GM18520 (cell line): ENCODE results near the gene ATE1.

ENCODE experiments used
- ATAC-seq: cut with Tn5 transposase; IDR thresholded peaks from one replicate; pipeline ENCODE4 v1.9.1; 2021; ENCODE audit not compliant: unreplicated experiment

The ATE1 gene

DNA sequence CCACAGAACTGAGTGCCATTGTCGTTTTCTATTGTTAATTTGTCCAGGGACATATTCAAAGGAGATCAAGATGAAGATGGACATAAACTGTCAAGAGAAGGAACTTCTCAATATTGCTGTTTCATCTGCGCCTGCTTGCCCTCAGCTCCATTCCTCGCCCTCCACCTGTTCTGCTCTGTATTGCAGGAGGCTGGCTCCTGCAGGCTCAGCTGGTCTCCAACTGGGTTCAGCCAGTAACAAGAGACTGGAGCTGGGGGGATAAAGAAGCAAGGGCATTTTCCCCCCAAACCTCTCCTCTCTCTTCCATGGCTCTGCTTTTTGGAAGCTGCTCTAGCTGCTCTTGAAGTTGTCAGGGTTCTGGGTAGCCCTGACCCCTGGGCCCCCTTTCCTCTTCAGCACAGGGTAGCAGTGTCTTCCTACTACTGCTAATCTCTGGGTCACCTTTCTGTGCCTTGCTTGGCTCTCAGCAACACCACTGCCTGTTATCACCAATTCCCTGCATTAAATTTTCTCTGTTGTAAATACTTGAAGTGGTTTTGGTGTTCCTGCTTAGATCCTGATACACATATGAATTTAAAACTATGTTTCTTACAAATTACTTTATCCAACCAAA lies 180.6 kb downstream of the ATE1 start:
- no peak for ATAC-seq

DNA sequence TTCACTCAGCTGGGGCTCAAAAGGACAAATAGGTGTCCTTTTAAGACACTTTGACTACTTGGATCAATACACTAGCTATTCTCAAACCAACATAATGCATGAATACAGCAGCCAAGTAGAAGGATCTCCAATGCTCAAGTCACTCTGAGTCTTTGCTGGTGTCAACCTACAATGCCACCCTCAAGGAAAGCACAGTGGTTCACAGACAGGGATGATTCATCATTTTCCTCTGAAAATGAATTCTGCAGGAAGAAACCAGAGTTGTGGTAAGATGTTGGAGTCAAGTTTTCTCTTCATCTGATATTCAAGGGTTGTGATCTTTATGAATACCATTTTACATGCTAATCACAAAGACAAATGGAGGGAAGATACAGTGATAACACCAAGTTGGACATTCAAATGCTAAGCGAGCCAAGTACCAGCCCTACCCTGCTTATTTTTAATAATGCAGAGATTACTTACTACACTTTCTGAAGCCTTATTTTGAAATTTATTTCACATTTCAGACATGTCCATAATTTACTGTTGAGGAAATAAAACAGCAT lies 186.5 kb downstream of the ATE1 start:
- ATAC-seq, result no peak

DNA sequence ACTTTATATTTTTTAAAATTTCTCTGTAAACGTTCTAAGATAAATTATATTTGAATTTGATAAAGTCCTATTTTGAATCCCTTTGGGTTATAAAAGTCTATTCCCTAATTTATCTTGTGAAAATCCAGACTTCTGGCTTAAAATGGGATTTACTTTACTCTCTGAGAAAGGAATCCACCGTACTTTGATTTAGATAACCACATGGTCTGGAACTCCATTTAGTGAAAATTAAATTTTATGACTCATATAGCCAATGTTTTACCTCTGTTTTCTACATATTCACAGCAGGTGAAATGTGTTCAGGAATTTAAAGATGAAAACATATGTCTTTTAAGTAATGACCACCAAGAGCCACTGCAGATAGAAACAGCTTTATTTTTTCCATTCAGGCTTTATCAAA lies 187.8 kb downstream of the ATE1 start:
- no peak for ATAC-seq

DNA sequence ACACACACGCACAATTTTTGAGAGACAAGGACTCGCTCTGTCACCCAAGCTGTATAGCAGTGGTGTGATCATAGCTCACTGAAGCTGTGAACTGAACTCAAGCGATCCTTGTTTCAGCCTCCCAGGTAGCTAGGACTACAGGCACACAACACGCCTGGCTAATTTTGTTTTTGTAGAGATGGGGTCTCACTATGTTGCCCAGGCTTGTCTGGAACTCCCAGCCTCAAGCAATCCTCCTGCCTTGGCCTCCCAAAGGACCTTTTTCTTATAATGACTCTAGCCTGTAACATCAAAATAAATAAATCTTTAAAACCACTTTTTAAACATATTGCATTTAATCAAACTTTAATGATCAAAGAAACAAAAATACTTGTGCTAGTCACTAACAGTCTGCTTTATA lies 188.7 kb downstream of the ATE1 start:
- ATAC-seq, result no peak

DNA sequence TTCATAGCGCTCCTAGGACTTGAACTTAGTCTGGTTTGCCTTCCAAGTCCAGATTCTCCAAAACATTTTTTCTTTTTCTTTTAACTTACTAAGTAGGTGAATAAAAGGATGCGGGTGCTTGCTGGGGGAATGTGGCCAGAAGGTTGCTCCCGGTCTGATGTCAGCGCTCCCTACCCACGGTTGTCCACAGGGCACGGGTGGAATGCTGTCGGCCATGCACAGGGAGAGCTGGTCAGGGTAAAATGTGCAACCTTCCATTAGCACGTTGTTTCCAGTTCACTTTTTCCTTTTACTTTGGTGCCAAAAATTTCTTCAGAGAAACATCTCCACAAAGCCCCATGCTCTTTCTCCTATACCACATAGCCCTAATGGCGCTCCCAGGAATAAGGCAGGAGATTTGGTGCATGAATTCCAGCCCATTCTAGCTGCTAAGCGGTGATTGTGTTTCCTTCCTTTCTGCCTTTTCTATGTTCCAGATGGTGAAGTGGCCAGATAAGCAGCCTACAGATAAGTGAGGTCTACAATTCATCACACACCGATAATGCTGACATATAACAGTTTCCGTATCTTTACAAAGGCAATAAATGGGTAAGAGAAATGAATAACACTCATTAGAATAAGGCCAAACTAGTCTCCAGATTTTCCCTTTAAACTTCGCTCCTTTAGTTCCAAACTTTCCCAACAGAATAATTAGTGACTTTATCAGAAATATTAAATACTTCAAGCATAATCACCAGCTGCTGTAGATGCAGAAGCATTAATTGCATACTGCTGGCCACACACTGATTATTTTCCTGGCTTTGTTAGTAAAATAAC lies 191.3 kb downstream of the ATE1 start:
- ATAC-seq, result no peak

DNA sequence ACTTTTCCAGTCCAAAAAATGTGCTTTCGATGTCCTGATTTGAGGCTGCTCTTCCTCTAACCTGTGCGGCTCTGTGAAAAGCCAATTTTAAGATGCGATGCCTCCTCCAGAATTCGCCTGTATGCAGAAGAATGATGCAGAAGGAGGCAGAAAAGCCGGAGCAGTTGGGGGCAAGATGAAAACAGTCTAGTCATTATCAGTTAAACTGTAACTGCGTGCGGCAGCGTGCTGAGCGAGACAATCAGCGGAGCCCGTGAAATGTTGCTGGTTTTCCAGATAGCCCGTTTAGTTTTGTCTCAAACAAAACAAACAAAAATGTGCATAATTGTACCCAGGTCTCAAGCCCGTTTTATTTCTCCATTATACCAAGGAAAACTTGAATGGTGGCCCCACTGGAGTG lies 192.6 kb downstream of the ATE1 start:
- ATAC-seq, result no peak

DNA sequence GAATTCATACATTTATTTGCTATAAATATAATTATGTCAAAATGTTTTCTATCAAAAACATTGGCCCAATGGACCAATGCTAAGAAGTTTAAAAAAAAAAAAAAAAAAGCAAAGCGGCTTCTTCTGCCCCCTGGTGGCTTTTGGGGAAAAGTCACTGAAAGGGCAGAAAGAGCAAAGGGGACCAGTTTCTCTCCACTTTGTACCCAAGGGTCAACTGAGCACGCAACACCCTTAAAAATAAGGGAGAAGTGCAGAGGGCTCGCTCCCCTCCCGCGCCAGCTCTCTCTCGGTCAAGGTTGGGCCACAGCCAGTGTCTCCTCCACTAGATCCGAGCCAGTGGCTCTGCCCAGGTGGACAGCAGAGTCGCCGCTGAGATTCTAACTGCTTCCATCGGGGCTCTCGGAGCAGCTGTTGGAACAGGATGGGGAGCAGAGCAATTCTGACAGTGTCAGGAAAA lies 193.2 kb downstream of the ATE1 start:
- no peak for ATAC-seq

DNA sequence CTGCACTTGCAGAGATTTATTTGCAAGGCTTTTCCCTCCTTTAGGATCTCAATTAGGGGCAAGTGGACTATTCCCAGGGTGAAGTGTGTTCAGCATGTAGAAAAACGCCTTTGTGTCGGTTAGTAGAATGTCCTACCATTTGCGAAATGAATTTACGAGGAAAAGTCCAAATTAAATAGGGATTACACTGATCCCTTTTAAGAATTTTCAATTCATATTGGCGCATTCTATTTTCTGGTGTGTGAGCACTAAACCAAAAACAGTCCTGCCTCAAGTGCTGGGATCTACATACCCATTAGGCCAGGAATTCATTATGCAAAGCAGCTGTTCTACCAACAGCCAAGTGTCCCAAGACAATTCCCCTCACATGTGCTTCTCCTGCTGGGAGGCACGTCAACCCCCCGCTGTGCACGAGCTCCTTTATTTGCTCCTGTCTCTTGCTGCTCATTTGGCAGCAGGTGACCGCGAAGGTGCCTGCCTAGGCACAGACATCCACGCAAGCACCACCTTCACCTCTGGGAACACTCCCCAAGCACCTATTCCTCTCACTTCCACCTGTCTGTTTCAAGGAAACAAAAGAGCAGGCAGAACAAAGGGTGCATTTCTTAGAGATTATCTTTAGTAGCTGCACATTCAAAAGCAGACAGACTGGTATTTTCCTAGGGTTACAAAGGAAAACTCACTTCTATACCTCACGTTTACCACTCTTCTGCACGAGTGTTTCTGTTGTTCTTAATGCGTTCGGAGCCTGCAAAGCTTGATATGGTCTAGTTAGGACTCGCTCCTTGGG lies 195.0 kb downstream of the ATE1 start:
- ATAC-seq, result no peak

DNA sequence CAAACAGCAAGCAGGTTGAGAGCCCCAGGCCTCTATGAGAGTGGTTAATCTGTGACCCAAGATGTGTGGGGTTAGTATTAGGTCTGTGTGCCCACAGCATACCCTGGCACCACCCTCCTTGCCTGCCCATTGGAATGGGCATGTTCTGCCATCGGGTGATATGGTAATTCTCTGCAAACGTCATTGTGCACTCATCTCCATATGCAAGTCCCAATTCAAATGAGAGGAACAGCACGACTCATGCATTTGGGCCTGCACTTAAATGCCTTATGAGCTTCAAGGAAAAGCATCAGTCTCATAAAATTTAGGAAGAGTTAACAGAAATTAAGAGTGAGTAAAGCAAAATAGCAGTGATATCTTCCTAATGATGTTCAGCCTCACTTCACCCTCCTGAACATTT lies 195.7 kb downstream of the ATE1 start:
- no peak for ATAC-seq

DNA sequence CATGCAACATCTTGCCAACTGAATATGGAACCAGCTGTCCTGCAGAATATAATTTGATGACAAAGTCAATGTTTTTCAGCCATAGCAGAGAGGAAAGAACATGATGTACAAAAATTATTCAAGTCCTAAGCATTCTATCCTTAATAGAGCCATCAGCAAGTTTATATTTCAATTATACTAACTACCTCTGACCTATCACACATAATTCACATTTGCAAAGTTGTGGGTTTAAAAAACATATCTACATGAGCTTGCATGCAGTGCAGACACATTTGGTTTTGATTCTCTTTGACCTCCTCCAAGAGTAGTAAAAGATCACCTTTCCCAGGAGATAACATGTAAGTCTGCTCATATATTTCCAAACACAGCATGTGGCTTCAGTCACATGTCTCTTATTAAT lies 203.5 kb downstream of the ATE1 start:
- ATAC-seq, result no peak

DNA sequence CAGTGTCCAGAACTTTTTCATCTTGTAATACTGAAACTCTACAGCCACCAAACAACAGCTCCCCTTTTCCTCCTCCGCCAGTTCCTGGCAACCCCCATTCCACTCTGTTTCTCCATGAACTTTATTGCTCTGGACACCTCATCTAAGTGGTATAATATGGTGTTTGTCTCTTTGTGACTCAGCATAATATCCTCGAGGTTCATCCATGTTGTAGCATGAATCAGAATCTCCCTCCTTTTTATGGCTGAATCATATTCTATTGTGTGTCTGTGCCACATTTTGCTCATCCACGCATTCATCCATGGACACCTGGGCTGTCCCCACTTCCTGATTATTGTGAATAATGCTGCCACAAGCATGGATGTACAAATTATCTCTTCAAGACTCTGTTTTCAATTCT lies 205.2 kb downstream of the ATE1 start:
- no peak for ATAC-seq

DNA sequence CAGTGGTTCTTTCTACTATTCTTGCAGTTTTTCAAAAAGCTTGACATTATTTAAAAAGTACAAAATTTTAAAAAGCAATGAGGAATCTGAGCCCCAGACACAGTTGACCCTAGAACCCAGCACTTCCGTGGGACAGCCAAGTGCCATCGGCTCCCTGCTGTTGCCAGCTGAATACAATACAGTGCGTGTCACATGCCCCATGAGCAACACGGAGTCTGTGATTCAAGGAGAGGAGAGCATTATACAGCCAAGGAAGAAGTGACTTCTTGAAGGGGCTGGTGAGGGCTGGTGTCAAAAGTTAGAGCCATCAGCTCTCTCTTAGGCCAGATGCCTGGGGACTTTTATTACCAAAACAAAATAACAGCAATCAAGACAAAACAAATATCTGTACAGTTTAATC lies 206.6 kb downstream of the ATE1 start:
- ATAC-seq, result no peak

DNA sequence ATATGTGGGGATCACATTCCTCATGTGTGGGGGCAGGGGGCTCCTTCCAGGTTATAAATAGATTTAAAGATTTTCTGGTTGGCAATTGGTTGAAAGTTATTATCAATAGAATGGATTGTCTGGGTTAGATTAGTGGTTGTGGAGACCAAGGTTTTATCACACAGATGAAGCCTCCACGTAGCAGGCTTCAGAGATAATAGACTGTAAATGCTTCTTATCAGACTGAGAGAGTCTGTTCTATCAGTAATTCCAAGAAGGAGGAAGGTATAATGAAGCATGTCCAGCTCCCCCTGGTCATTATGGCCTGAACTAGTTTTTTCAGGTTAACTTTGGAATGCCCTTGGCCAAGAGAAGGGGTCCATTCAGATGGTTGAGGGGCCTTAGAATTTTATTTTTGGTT lies 211.9 kb downstream of the ATE1 start:
- no peak for ATAC-seq

DNA sequence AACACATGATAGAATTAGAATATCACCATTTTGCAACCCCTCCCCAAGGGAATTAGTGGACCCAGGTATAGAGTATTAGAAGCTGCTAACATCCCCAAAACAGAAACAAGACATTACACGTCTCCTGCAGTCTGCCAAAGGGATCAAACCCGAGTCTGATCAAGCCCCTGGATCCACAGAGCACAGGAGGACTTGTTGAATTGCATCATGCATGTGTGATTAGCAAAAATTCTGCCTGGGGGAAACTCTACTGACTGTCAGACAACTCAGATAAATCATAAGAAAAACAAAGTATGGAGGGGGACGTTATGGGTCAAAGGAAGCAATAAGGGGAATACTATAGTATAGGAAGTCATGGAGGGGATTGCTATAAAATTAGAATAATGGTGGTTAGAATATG lies 212.8 kb downstream of the ATE1 start:
- no peak for ATAC-seq

DNA sequence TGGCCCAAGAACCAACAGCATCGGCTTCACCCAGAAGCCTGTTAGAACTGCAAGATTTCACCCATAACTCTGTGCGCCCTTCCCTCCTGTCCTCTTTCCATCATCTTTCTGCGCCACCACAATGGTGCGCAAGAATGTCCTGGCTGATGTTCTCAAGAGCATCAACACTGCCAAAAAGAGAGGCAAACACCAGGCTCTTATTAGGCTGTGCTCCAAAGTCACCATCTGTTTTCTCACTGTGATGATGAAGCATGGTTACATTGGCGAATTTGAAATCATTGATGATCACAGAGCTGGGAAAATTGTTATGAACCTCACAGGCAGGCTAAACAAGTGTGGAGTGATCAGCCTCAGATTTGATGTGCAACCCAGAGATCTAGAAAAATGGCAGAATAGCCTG lies 214.3 kb downstream of the ATE1 start:
- no peak for ATAC-seq

DNA sequence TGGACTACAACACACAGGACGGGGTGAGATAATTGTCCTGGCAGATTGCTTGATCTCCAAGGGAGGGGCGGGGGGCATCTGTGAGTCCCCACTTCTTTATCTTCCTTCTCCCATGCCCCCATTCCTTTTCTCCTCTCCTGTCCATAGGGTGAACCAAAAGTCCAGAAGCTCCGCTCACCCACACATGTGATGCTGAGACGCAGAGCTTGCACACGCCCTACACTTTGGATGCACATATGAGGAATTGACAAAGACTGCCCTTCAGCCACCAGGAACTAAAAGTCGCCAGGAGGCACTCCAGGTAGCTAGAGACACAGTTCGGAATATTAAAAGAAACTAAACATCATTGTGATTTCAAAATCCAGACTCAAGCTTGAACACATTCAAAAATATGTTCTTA lies 216.9 kb downstream of the ATE1 start:
- ATAC-seq, result no peak

DNA sequence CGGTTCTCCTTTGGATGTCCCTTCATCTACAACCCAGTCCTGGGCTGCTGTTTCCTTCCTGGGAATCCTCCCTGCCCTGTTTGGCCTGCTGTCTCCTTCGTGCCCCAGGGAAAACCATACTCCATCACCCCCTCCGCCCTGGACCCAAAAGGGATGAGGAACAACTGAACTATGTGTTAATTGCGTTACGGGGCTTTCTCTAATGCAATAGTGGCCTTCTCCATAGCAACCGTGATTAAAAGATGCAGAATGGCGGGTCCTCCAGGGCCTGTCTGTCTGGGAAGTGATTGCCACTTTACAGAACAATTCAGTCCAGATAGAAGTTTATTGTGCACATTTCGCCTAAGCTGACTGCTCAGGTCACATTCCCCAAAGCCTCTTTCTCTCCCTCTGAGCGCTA lies 217.6 kb downstream of the ATE1 start:
- no peak for ATAC-seq

DNA sequence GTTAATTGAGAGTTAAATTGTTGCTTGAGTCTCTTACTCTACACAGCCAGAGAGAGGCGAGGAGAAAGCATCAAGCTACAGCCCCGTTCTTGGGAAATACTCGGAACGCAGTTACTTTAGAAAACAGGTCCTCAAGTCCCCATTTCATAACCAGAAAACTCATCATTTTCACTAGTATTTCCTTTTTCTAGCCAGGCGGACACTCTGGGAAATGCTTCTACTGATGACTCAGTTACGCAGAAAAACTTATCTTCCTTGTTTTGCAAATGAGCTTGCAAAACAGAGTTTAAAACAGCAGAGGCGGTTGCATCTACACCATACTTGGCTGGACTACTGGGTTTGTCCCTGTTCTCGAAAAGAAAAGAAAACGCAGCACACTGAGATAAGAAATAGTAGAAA lies 218.2 kb downstream of the ATE1 start:
- no peak for ATAC-seq

DNA sequence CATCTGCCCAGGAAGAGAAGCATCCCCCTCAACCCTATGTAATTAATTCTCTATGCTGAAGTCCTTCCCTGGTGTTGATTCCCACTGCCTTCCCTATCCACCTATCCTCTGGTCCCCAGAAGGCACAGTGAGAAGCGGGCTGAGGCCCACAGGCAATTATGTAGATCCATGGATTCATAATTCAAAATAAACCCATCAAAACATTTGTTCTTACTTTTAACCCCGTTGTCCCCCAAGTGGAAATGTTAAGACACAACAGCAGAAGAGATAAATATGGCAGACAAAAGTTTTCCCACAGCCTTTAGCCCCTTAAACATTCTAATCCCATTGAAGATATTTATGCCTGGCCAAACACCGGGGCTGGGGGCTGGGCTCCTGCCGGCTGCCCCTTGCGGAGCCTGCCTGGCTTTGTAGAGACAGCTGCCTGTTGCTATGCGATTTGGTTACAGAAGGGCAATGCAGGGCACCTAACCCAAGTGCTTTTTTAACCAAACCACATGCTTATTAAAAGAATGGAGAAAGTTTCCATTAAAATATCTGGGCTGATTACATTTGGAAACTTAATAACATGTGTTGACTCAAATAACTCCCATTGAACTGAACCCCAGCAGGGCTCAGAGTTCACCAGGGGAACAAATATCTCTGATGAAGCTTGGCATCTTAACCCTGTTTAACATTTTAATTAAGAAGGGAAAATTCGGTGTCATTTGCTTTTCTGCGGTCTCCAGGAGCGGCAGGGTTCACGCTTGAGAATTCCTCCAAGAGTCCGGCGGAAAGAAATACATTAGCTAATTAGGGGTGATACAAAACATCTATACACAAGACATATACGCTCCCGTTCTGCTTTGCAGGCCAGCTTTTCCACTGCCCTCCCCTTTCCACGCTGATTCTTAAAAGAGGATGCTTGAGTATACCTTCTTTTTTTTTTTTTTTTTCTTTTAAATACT lies 218.8 kb downstream of the ATE1 start:
- ATAC-seq, result no peak
